ACC112 (cell line): ENCODE results near the gene NUDT8.

Source experiments
- H2AFZ ChIP-seq: fragments of 200-600 bp; sonication (generic); one replicate; pipeline ENCODE4 v1.6.0; 2017; ENCODE audit warnings: antibody characterized with exemption, low read length; ENCODE audit not compliant: unreplicated experiment
- H3K27ac ChIP-seq: fragments of 200-600 bp; sonication (generic); 2 replicates; pipeline ENCODE4 v1.5.1; 2014; ENCODE audit warnings: low read depth, mild to moderate bottlenecking, antibody characterized with exemption, low read length, moderate library complexity
- H3K27me3 ChIP-seq: fragments of 200-600 bp; sonication (generic); 2 replicates; pipeline ENCODE4 v1.6.1; 2014; ENCODE audit warnings: mild to moderate bottlenecking, antibody characterized with exemption, low read length, moderate library complexity, mixed read lengths; ENCODE audit not compliant: insufficient read depth
- H3K36me3 ChIP-seq: fragments of 200-600 bp; sonication (generic); 2 replicates; pipeline ENCODE4 v1.6.1; 2016; ENCODE audit warnings: mild to moderate bottlenecking, antibody characterized with exemption, low read length, moderate library complexity, mixed read lengths; ENCODE audit not compliant: insufficient read depth
- H3K4me1 ChIP-seq: fragments of 200-600 bp; sonication (generic); one replicate; pipeline ENCODE4 v1.6.1; 2016; ENCODE audit warnings: low read length, mixed read lengths; ENCODE audit not compliant: insufficient read depth, unreplicated experiment, control insufficient read depth
- H3K4me3 ChIP-seq: fragments of 200-600 bp; sonication (generic); 2 replicates; pipeline ENCODE4 v1.5.1; 2014; ENCODE audit warnings: mild to moderate bottlenecking, low read depth, low read length
- H3K79me2 ChIP-seq: fragments of 200-600 bp; sonication (generic); one replicate; pipeline ENCODE4 v1.6.0; 2016; ENCODE audit warnings: low read length; ENCODE audit not compliant: control insufficient read depth, unreplicated experiment, insufficient read depth

Gene NUDT8

DNA sequence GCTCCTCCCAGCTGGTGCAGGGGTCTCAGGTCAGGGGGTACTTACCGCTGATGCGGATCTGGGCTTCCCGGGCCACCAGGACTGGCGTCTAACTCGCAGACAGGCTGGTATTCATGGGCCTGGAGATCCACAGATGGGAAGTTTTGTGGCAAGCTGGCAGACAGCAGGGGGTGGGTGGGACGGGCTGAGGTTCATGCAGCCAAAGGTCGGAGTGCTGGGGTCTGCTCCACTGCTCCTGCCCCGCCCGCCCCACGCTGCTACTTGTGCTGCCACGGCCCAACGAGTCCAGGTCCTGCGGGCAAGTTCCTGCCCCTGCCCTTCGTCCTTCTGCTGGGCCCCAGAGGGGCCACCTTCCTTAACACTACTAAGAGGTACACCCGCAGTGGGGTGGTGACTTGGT lies 17.7 kb upstream of the NUDT8 start:
- no peaks in the 10 kb centered on the region for H3K4me1 ChIP-seq
- no peaks in the 10 kb centered on the region for H3K79me2 ChIP-seq
- H2AFZ ChIP-seq: no peak overlapping the region
- H3K4me3 ChIP-seq: no peak overlapping the region
- H3K27me3 ChIP-seq: no peaks in the 10 kb centered on the region
- no peak overlapping the region for H3K27ac ChIP-seq
- H3K36me3 ChIP-seq: no peaks in the 10 kb centered on the region

DNA sequence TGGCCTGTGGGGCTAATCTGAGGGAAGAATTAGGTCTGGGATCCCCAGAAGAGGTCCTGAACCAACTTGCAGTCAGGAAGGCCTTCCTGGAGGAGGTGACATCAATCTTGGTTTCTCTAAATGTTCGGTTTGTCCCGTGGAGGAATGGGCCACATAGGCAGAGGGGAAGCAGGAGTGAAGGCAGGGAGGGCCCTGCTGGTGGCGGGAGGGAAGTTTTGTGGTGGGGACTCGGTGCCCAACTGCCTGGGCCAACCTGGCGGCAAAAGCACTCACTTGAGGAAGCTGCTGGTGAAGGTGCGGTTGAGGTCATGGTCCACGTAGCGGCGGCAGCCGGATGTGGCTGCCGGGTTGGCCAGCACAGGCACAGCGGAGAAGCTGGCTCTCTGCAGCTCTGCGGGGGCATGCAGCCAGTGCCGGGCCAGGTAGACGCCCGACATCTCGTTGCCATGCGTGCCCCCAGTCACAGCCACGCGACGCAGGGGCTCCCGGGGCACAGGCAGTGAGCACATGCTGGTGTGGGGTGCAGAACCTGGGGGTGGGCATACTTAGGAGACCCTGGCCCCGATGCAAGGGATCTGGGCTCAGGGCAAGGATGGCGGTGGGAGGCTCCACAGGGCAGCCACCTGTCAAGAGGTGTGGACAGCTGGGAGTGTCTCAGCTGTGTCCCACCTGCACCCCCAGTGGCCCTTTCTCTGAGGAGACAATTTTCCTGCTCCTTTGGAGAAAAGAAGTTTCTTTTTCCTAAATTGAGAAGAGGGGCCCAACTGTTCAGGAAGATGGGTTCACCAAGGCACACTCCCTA lies 17.0 kb upstream of the NUDT8 start:
- H3K4me1 ChIP-seq: no peaks in the 10 kb centered on the region
- H3K27ac ChIP-seq: no peak overlapping the region
- no peak overlapping the region for H3K4me3 ChIP-seq

DNA sequence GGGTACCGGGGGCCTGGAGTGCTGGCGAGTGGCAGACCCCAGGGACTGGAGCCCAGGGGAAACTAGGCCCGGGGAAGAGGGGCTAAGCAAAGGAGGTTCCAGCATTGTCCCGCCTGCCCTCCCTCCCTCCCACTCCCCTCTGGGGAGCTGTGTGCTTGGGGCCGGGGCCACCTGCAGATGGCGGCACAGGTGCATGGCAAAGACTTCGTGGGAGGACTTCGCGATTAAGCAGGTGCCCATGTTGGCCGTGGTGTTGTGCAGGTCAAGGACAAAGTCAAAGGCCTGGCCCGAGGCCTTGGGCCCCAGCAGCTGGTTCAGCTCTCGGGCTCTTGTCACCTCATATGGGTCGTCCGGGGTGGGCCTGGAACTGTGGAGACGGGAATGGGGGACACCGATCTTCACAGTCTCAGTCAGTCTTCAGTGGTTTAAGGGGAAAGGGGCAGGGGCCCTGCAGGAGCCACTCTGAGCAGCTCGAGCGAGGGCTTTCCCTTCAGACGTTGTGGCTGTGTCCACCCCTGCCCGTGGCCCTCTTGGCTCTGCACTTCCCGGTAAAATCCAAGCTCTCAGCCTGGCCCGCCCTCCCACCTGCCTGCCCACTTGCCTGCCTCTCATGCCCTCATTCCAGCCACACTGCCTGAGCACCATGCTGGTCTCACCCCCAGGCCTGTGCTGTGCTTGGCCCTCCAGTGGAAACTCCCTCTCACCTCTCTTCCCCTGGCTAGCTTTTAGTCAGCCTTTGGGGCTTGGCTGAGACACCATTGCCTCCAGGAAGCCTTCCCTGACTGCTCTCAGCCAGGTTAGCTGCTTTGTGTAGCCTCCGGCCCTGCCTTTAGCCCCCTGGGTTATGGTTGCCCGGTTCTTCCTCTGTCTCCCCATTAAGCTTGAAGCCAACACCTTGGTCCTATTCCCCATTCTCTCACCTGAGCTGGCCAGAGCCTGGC lies 16.1 kb upstream of the NUDT8 start:
- Histone ChIP-seq H3K4me3 (no peak overlapping the region), H3K79me2 (no peaks in the 10 kb centered on the region), H2AFZ (no peak overlapping the region), H3K27ac (no peak overlapping the region), H3K36me3 (no peaks in the 10 kb centered on the region), H3K4me1 (no peaks in the 10 kb centered on the region), H3K27me3 (peaks cover 3% of the 10 kb centered on the region)

More for the DNA sequence above, 17.0 kb upstream of the NUDT8 start:
- no peaks in the 10 kb centered on the region for H3K79me2 ChIP-seq
- H3K36me3 ChIP-seq: no peaks in the 10 kb centered on the region
- H2AFZ ChIP-seq: no peak overlapping the region
- no peaks in the 10 kb centered on the region for H3K27me3 ChIP-seq

DNA sequence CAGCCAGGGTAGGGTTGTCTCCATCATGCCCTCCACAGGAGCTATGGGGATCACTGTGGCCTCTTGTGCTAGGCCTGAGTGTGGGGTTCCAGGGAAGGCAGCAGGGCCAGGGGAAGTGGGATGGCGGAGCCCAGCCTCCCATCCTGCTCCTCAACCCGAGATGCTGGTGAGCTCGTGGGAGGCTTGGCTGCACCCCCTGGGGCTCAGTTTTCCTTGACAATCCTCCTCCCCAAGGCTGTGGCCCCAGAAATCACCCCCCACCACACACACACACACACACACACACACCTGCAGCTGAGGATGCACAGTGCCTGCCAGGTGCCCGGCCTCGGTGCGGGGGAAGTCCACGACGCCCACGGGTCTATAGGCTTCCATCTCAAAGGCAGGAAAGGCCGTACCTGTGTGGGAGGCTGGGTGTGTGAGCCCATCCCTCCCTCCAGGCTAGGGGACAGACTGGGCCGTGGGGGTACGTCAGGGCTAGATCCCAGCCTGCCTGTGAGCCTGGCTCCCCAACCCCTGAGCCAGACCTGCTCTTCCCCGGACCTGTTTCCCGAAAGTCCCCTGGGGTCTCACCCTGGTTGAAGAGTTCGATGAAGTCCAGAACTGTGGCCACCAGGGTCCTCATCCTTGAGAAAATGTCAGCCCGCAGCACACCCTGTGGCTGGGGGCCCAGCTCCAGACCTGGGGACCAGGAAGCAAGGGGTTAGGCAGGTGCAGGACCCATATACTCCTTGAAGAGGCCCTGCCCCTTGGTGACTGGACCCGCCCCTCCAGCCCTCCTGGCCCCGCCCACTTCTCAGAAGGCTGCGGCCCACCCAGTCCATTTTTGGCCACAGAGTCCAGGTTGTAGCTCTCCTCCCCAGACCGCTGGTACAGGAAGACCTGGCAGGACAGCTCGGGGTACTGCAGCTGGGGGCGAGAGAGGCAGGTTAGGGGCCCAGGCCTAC lies 15.0 kb upstream of the NUDT8 start:
- H3K4me3 ChIP-seq: no peak overlapping the region
- H2AFZ ChIP-seq: no peak overlapping the region
- no peak overlapping the region for H3K27ac ChIP-seq
- H3K27me3 ChIP-seq: peaks cover 10% of the 10 kb centered on the region
- H3K4me1 ChIP-seq: no peaks in the 10 kb centered on the region
- H3K36me3 ChIP-seq: no peaks in the 10 kb centered on the region
- no peaks in the 10 kb centered on the region for H3K79me2 ChIP-seq

DNA sequence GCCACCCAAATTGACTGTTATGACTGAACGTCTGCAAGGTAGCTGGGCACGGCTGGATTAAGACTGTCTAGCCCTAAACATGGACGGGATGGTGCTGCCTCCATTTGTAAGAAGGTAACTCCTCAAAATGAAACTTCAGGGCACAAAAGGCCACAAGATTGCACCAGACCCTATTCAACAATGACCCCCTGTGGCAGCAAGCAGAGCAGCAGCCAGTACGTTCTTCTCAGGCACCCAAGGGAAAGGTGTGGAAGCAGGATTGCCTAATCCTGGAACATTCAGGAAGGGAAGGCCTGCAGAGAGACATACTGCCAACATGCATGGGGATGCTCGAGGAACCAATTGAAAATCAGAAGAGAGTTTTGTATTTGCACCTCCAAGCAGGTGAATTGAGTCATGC lies 14.3 kb upstream of the NUDT8 start:
- H3K4me1 ChIP-seq: no peaks in the 10 kb centered on the region
- H3K27ac ChIP-seq: no peak overlapping the region

DNA sequence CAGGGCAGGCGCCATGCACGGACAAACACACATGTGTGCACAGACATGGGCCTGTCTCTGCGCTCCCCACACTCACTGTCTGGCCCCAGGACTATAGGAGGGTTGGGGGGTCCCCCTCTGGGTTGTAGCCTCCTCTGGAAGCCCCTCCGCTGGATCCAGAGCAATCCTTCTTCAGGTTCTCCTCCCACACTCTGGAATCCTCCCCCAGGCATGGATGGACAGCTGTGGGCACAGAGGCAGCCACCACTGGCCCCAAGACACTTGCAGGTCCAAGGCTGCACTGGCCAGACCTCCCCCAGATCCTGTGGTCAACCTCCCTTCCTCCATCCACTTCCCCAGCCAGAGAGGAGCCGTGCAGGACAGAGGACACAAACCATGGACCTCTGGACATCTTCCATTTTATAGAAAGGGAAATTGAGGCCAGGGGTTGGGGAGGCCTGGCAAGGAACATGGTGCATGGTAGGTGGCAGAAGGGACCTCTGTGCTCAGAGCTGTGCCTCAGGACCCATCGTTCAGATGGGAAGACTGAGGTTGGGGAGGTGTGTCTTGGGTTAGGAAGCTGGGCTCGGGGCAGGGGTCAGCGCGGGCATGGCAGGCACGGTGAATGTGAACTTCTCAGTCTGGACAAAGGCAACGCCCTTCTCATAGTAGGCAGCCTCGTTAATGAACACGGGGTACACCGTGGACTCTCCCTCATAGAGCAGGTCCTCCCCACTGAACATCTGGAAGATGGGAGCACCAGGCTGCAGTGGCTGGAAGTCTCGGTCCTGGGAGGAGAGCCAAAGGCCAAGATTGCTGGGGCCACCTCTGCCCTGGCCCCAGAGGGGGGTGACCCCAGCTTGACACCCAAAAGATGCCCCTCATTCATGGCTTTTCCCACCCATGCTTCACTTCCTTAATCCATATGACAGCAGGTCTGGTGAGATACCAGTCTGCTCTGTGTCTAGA lies 12.7 kb upstream of the NUDT8 start:
- H2AFZ ChIP-seq: no peak overlapping the region
- H3K27me3 ChIP-seq: peaks cover 13% of the 10 kb centered on the region
- H3K79me2 ChIP-seq: no peaks in the 10 kb centered on the region
- H3K36me3 ChIP-seq: no peaks in the 10 kb centered on the region
- no peaks in the 10 kb centered on the region for H3K4me1 ChIP-seq
- H3K4me3 ChIP-seq: no peak overlapping the region
- H3K27ac ChIP-seq: no peak overlapping the region

More for the DNA sequence above, 14.3 kb upstream of the NUDT8 start:
- Histone ChIP-seq H3K36me3 (no peaks in the 10 kb centered on the region), H3K79me2 (no peaks in the 10 kb centered on the region), H3K4me3 (no peak overlapping the region), H2AFZ (no peak overlapping the region), H3K27me3 (peaks cover 13% of the 10 kb centered on the region)

DNA sequence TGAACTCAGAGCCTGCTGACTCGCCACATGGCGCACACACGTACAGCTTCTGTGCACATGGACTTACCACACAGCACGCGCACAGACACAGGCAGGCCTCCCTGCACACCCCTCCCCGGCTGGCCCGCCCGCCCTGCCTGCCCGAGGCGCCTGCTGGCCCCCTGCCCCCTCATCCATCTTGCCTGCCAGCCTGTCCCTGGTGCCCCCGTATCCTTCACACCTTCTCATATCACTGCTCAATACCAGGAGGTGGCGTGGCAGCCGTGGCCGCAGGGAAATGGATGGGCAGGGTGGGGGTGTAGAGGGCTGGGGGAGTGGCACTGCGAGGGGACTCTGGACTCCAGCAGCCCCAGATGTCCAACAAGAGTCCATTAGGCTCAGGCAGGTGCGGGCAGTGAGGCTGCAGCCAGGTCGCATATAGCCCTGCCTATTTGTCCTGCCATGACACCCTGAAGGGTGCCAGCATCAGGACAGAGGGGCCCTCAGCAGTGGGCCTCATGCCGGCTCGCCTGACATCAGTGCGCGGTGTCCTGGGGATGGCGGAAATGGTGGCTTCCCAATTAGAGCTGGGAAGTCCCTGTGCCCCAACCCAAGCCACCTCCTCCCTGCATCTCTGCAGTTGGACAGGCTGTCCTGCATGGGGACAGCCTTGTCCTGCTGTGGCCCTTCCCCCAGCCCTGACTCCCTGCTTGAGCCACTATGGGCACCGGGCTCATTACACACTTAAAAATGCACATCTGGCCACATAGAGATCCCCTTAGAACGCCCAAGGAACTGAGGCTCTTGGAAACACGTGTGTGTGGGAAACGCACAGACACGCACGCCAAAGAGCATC lies 11.8 kb upstream of the NUDT8 start:
- Histone ChIP-seq H3K27ac (no peak overlapping the region), H3K27me3 (peaks cover 13% of the 10 kb centered on the region), H3K79me2 (no peaks in the 10 kb centered on the region), H3K36me3 (no peaks in the 10 kb centered on the region), H3K4me3 (no peak overlapping the region), H2AFZ (no peak overlapping the region), H3K4me1 (no peaks in the 10 kb centered on the region)

DNA sequence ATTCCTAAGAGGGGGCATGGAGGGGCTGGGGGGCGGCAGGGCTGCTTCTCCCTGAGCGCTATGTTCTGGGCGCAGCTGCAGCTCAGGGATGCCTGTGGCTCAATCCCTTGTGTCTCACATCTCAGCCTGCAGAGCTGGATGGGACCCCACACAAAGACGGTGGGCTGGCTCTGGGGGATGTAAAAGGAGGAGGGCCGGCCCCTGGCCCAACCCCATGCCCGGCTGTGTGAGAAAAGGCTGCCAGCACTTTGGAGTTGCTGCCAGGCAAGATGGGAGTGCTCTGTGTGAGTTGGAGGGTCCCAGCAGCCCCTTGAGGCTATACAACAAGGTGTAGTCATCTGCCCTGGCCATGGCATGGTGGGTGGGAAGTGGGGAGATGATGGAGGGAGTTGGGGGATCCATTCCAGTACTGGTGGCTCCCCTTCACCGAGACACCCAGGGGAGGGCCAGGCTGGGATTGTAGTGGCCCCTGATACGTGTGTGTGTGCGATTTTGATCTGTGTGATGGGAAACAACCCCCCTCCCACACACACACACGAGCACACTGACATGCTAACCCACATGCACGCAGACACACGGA lies 11.1 kb upstream of the NUDT8 start:
- no peaks in the 10 kb centered on the region for H3K36me3 ChIP-seq
- no peaks in the 10 kb centered on the region for H3K4me1 ChIP-seq
- no peak overlapping the region for H3K4me3 ChIP-seq
- H3K79me2 ChIP-seq: no peaks in the 10 kb centered on the region
- H3K27ac ChIP-seq: no peak overlapping the region
- H3K27me3 ChIP-seq: peaks cover 13% of the 10 kb centered on the region
- no peak overlapping the region for H2AFZ ChIP-seq
